ENCODE results near the gene CBLIF.
"Not testable (repeated sequence)": the region's sequence is repeated elsewhere in the genome, so short reads cannot be mapped to it uniquely, and the experiment has no call there.

CBLIF gene

DNA sequence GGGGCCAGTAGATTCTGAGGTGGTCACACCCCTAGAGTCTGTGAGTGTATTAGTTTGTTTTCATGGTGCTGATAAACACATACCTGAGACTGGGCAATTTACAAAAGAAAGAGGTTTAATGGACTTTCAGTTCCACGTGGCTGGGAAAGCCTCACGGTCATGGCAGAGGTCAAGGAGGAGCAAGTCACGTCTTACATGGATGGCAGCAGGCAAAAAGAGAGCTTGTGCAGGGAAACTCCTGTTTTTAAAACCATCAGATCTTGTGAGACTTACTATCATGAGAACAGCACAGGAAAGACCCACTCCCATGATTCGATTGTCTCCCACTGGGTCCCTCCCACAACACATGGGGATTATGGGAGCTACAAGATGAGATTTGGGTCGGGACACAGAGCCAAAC, 60.9 kb downstream of the CBLIF start:
- not testable (repeated sequence) for H3K4me3 ChIP-seq (ENCODE audit: low read length in 2 of 2); H3K9me3 ChIP-seq (ENCODE audit: control insufficient read depth in 2 of 2, low read length in 2 of 2); H3K9ac ChIP-seq (ENCODE audit: low read depth in 1 of 2, low read length in 2 of 2); H3K27me3 ChIP-seq (ENCODE audit: control insufficient read depth in 2 of 2, insufficient read depth in 2 of 2, low read length in 2 of 2); H3K27ac ChIP-seq (ENCODE audit: low read depth in 2 of 2, low read length in 2 of 2)
- H3K36me3 ChIP-seq (ENCODE audit: control insufficient read depth in 2 of 2, insufficient read depth in 2 of 2, low read length in 2 of 2) = peaks cover 15 to 18% of the 10 kb centered on the region in 2 donors
- H3K4me1 ChIP-seq (ENCODE audit: control insufficient read depth in 2 of 2, insufficient read depth in 2 of 2, low read length in 2 of 2) = peaks cover 13% of the 10 kb centered on the region in 2 donors

DNA sequence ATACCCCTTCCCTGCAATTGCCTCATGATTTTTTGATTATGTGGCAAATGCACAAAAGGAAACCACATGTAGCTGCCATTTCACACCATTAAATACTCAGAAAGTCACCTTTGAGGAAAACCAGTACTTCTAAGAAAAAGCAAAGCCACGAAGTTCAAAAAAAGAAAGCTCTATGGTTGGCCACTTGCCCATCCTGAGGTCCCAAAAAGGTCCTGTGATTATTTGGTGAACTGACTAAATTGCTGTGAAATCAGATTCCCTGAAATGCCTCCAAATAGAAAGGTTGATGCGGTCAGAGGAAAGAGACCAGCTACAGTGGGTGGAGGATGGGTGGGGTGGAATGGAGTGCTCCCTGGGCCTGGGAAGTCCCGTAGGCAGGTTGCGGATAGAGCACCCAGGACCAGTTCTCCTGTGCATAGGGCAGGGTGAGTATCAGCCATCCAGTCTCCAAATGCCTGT, 61.6 kb downstream of the CBLIF start:
- no peak overlapping the region for H3K9ac ChIP-seq (ENCODE audit: low read depth in 1 of 2, low read length in 2 of 2)
- peaks cover 16 to 21% of the 10 kb centered on the region in 2 donors for H3K4me1 ChIP-seq (ENCODE audit: control insufficient read depth in 2 of 2, insufficient read depth in 2 of 2, low read length in 2 of 2)
- H3K27ac ChIP-seq (ENCODE audit: low read depth in 2 of 2, low read length in 2 of 2) = no peak overlapping the region
- H3K27me3 ChIP-seq (ENCODE audit: control insufficient read depth in 2 of 2, insufficient read depth in 2 of 2, low read length in 2 of 2) = no peaks in the 10 kb centered on the region
- no peaks in the 10 kb centered on the region for H3K9me3 ChIP-seq (ENCODE audit: control insufficient read depth in 2 of 2, low read length in 2 of 2)
- H3K36me3 ChIP-seq (ENCODE audit: control insufficient read depth in 2 of 2, insufficient read depth in 2 of 2, low read length in 2 of 2) = peaks cover 11 to 13% of the 10 kb centered on the region in 2 donors
- no peak overlapping the region for H3K4me3 ChIP-seq (ENCODE audit: low read length in 2 of 2)

DNA sequence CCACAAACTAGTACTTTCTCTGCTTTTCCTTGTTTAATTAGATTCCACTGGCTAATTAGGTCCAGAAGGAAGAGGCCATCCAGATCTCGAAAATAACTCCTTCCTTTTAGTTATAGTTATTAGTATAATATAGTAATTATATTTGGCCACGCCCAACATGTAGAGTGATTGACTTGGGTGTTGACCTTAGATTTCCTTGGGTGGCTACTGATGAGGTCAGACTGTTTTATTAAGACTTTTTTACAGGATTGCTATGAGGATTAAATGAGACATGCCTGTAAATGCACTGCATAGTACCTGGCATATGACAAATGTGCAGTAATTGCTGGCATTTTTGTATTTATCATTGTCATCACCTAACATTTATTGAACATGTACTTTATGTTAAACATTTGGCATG, 63.2 kb downstream of the CBLIF start:
- H3K36me3 ChIP-seq (ENCODE audit: control insufficient read depth in 2 of 2, insufficient read depth in 2 of 2, low read length in 2 of 2) = peaks cover 5 to 8% of the 10 kb centered on the region in 2 donors
- H3K27ac ChIP-seq (ENCODE audit: low read depth in 2 of 2, low read length in 2 of 2) = no peak overlapping the region

DNA sequence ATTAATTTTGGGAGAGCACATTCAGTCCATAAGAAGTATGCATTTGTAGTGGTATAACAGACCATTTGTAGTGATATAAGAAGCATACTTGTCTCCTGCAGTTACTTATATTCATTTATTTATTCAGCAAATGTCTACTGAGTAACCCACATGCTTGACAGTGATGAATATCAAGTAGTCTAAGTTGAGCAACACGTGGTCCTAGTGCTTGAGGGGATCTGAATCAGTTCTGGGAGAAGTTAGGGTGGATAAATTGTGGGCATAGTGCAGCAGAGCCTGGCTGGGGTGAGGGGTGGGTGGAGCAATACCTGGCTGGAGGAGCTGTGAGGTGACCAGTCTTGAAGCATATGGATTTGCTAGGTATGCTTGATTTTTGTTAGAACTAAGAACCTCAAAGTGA, 65.8 kb downstream of the CBLIF start:
- H3K9me3 ChIP-seq (ENCODE audit: control insufficient read depth in 2 of 2, low read length in 2 of 2) = no peaks in the 10 kb centered on the region
- H3K36me3 ChIP-seq (ENCODE audit: control insufficient read depth in 2 of 2, insufficient read depth in 2 of 2, low read length in 2 of 2) = peaks cover 8 to 9% of the 10 kb centered on the region in 2 donors
- H3K4me1 ChIP-seq (ENCODE audit: control insufficient read depth in 2 of 2, insufficient read depth in 2 of 2, low read length in 2 of 2) = peaks cover 28 to 43% of the 10 kb centered on the region in 2 donors
- no peak overlapping the region for H3K4me3 ChIP-seq (ENCODE audit: low read length in 2 of 2)
- H3K9ac ChIP-seq (ENCODE audit: low read depth in 1 of 2, low read length in 2 of 2) = no peak overlapping the region
- H3K27me3 ChIP-seq (ENCODE audit: control insufficient read depth in 2 of 2, insufficient read depth in 2 of 2, low read length in 2 of 2) = no peaks in the 10 kb centered on the region
- H3K27ac ChIP-seq (ENCODE audit: low read depth in 2 of 2, low read length in 2 of 2) = no peak overlapping the region

More for the DNA sequence above, 63.2 kb downstream of the CBLIF start:
- Histone ChIP-seq H3K9me3 (ENCODE audit: control insufficient read depth in 2 of 2, low read length in 2 of 2) (no peaks in the 10 kb centered on the region), H3K27me3 (ENCODE audit: control insufficient read depth in 2 of 2, insufficient read depth in 2 of 2, low read length in 2 of 2) (no peaks in the 10 kb centered on the region), H3K9ac (ENCODE audit: low read depth in 1 of 2, low read length in 2 of 2) (no peak overlapping the region), H3K4me1 (ENCODE audit: control insufficient read depth in 2 of 2, insufficient read depth in 2 of 2, low read length in 2 of 2) (peaks cover 27 to 34% of the 10 kb centered on the region in 2 donors), H3K4me3 (ENCODE audit: low read length in 2 of 2) (no peak overlapping the region)

All from mucosa of rectum (tissue), 2 donors.